ENCODE measurements around the gene CFAP74. TPM values are rescaled to one million over a fixed set of nuclear protein-coding genes. Genes with fewer than 3 reads are reported as not detected.

The CFAP74 gene
- total and polyA plus RNA-seq, 2 of the 13 experiments (the other 11 are each of a cell fraction or from before 2014, with no cell fraction given) = 0.27 to 0.62 TPM

- peak; percentile 89 for TF ChIP-seq ZNF770 (CRISPR knock-in tag; IDR thresholded peaks at IDR 0.05)
- no peak for TF ChIP-seq HNRNPK (IDR thresholded peaks at IDR 0.05; ENCODE audit: low read depth, low read length, poor library complexity, severe bottlenecking)
- no peak for TF ChIP-seq ATF5 (CRISPR knock-in tag; IDR thresholded peaks at IDR 0.05; ENCODE audit: low read depth)
- peak; percentile 70; the same call in 1 of the 2 replicates for TF ChIP-seq FOXC1 (CRISPR knock-in tag; IDR thresholded peaks at IDR 0.05; ENCODE audit: borderline replicate concordance)
- no peak for TF ChIP-seq ZNF414 (CRISPR knock-in tag; IDR thresholded peaks at IDR 0.05)
- peak; percentile 50 for TF ChIP-seq ASH2L (IDR thresholded peaks at IDR 0.05; ENCODE audit: insufficient read length, low read depth, low read length)
- TF ChIP-seq TBX3 (IDR thresholded peaks at IDR 0.05; ENCODE audit: borderline replicate concordance) = peak; percentile 93
- peak; percentile 79 for TF ChIP-seq RNF2 (conservative IDR thresholded peaks at IDR 0.05; ENCODE audit: low read depth)
- no peak for TF ChIP-seq PHF5A (CRISPR knock-in tag; IDR thresholded peaks at IDR 0.05; ENCODE audit: low read depth, unreplicated experiment)
- TF ChIP-seq ZNF704 (CRISPR knock-in tag; IDR thresholded peaks at IDR 0.05; ENCODE audit: borderline replicate concordance) = no peak
- 0 out of 2 replicates have a peak, but pooled peaks have one; percentile 16 for TF ChIP-seq SMYD3 (CRISPR knock-in tag; IDR thresholded peaks at IDR 0.05)
- no peak for TF ChIP-seq MXD1 (CRISPR knock-in tag; IDR thresholded peaks at IDR 0.05)
- TF ChIP-seq ZSCAN31 (CRISPR knock-in tag; IDR thresholded peaks at IDR 0.05; ENCODE audit: low read depth) = 0 out of 2 replicates have a peak, but pooled peaks have one; percentile 25
- 0 out of 2 replicates have a peak, but pooled peaks have one; percentile 25 for TF ChIP-seq MXD4 (CRISPR knock-in tag; IDR thresholded peaks at IDR 0.05)
- no peak for TF ChIP-seq RFX5 (IDR thresholded peaks at IDR 0.05; ENCODE audit: low read depth, low read length)
- TF ChIP-seq ZNF136 (CRISPR knock-in tag; IDR thresholded peaks at IDR 0.05; ENCODE audit: low read depth) = no peak
- TF ChIP-seq ZNF503 (CRISPR knock-in tag; IDR thresholded peaks at IDR 0.05) = peak; percentile 66; the same call in 1 of the 2 replicates
- no peak for TF ChIP-seq ZNF678 (CRISPR knock-in tag; IDR thresholded peaks at IDR 0.05)
- TF ChIP-seq ELF1 (CRISPR knock-in tag; IDR thresholded peaks at IDR 0.05) = 0 out of 2 replicates have a peak, but pooled peaks have one; percentile 39
- no peak; the same call in 1 of the 2 replicates for TF ChIP-seq DPF2 (CRISPR knock-in tag; IDR thresholded peaks at IDR 0.05; ENCODE audit: borderline replicate concordance, low read depth)
- no peak for TF ChIP-seq TCF12 (IDR thresholded peaks at IDR 0.05)
- 0 out of 2 replicates have a peak, but pooled peaks have one; percentile 58 for TF ChIP-seq TCF12 (CRISPR knock-in tag; IDR thresholded peaks at IDR 0.05)
Measured at GRCh38 chr1:1959840-1960479, 43.6 kb downstream of the CFAP74 start (continued).

Measured in HepG2 (cell line).